ENCODE measurements around the gene ATF6B. TPM values are rescaled to one million over a fixed set of nuclear protein-coding genes. Genes with fewer than 3 reads are reported as not detected.
A peak's percentile ranks its signal among the peaks of the same experiment; 100 is the strongest.

ATF6B gene
- total and polyA plus RNA-seq, 8 donors: 20.9 to 718 (median 54.2) TPM

- no peak for DNase-seq
- Histone ChIP-seq H3K27me3 (no peaks in the 10 kb centered on the region), H3K36me3 (no peaks in the 10 kb centered on the region), H3K9me3 (no peaks in the 10 kb centered on the region), H3K4me3 (no peak overlapping the region), H3K4me1 (peaks cover 20 to 30% (median 24%) of the 10 kb centered on the region in 4 donors), H3K27ac (no peak overlapping the region)
- TF ChIP-seq POLR2A (IDR thresholded peaks at IDR 0.05): no peak
- no peak for TF ChIP-seq CTCF (IDR thresholded peaks at IDR 0.05)
- TF ChIP-seq EP300 (IDR thresholded peaks at IDR 0.05): no peak
- TF ChIP-seq POLR2AphosphoS5 (IDR thresholded peaks at IDR 0.05): no peak
- intact Hi-C loops (cut with DNase I; ENCODE audit: low total_unique reads): no loop called here
Observed at GRCh38 chr6:32132110-32132509, 4.1 kb upstream of the ATF6B start.

GRCh38 chr6:32131439-32131948 lies 3.4 kb upstream of the ATF6B start:
- H3K27ac ChIP-seq: no peak overlapping the region
- no peak overlapping the region for H3K4me3 ChIP-seq
- no peak for TF ChIP-seq POLR2A (IDR thresholded peaks at IDR 0.05)
- no peak for TF ChIP-seq CTCF (IDR thresholded peaks at IDR 0.05)
- no peak for TF ChIP-seq EP300 (IDR thresholded peaks at IDR 0.05)
- TF ChIP-seq POLR2AphosphoS5 (IDR thresholded peaks at IDR 0.05): no peak
- DNase-seq: no peak
- peaks cover 26 to 36% (median 30%) of the 10 kb centered on the region in 4 donors for H3K4me1 ChIP-seq
- intact Hi-C loops (cut with DNase I; ENCODE audit: low total_unique reads): no loop called here
- no peaks in the 10 kb centered on the region for H3K9me3 ChIP-seq
- H3K36me3 ChIP-seq: peaks cover 0 to 6% (median under 1%) of the 10 kb centered on the region in 4 donors
- H3K27me3 ChIP-seq: no peaks in the 10 kb centered on the region
- WGBS, 5 donors: 82 to 87% (median 84%) methylated on average over 14 of the region's 14 CpGs

GRCh38 chr6:32129297-32130088 lies 1.4 kb upstream of the ATF6B start:
- 22 to 29% (median 28%) methylated on average over 22 of the region's 22 CpGs for WGBS, 5 donors
- Histone ChIP-seq H3K9me3 (no peaks in the 10 kb centered on the region), H3K4me3 (peak overlapping the region; percentile 45 to 86 (median 66)), H3K4me1 (peaks cover 26 to 51% (median 40%) of the 10 kb centered on the region in 4 donors), H3K36me3 (peaks cover 6 to 26% (median 21%) of the 10 kb centered on the region in 4 donors), H3K27me3 (no peaks in the 10 kb centered on the region), H3K27ac (peak overlapping the region; percentile 85 to 95 (median 92))
- no peak for DNase-seq
- TF ChIP-seq CTCF (IDR thresholded peaks at IDR 0.05) (no peak), EP300 (IDR thresholded peaks at IDR 0.05) (no peak), POLR2AphosphoS5 (IDR thresholded peaks at IDR 0.05) (no peak), POLR2A (IDR thresholded peaks at IDR 0.05) (no peak)
- intact Hi-C loops (cut with DNase I; ENCODE audit: low total_unique reads): no loop called here

GRCh38 chr6:32128751-32129296 lies 778 bp upstream of the ATF6B start:
- Histone ChIP-seq H3K4me1 (peaks cover 26 to 56% (median 43%) of the 10 kb centered on the region in 4 donors), H3K27ac (peak overlapping the region; percentile 85 to 95 (median 92)), H3K4me3 (peak overlapping the region; percentile 45 to 86 (median 66)), H3K27me3 (no peaks in the 10 kb centered on the region), H3K9me3 (no peaks in the 10 kb centered on the region), H3K36me3 (peaks cover 13 to 32% (median 27%) of the 10 kb centered on the region in 4 donors)
- intact Hi-C loops (cut with DNase I; ENCODE audit: low total_unique reads): no loop called here
- 83 to 86% (median 85%) methylated on average over 13 of the region's 13 CpGs for WGBS, 5 donors
- DNase-seq: no peak
- no peak for TF ChIP-seq EP300 (IDR thresholded peaks at IDR 0.05)
- no peak for TF ChIP-seq POLR2AphosphoS5 (IDR thresholded peaks at IDR 0.05)
- TF ChIP-seq POLR2A (IDR thresholded peaks at IDR 0.05): no peak
- TF ChIP-seq CTCF (IDR thresholded peaks at IDR 0.05): no peak

Data from stomach (tissue), 9 donors.